8988T (cell line): ENCODE results near the gene BSPH1.
"Not testable (repeated sequence)": the region's sequence is repeated elsewhere in the genome, so short reads cannot be mapped to it uniquely, and the experiment has no call there.

ENCODE experiments used
- DNase-seq: peaks from one replicate; pipeline ENCODE4 v3.0.0; 2011

Gene BSPH1

GRCh38 chr19:47992070-47992469, at the start of gene BSPH1:
Gene BSPH1 (minus strand): TSS chr19:47992170. CDS start chr19:47992081, 89 bp downstream.
- DNase-seq = no peak

GRCh38 chr19:48036765-48037164, 44.8 kb upstream of the BSPH1 start:
- DNase-seq = no peak

- no peak for DNase-seq
Observed at GRCh38 chr19:48033604-48034003, 41.6 kb upstream of the BSPH1 start.

- DNase-seq = no peak
Observed at GRCh38 chr19:48030073-48030472, 38.1 kb upstream of the BSPH1 start.

GRCh38 chr19:48029431-48029830, 37.5 kb upstream of the BSPH1 start:
- no peak for DNase-seq

GRCh38 chr19:48025480-48025879, 33.5 kb upstream of the BSPH1 start:
- no peak for DNase-seq

GRCh38 chr19:48023518-48023917, 31.5 kb upstream of the BSPH1 start:
- no peak for DNase-seq

- DNase-seq = no peak
Observed at GRCh38 chr19:48023011-48023410, 31.0 kb upstream of the BSPH1 start.

GRCh38 chr19:48020686-48021085, 28.7 kb upstream of the BSPH1 start:
- DNase-seq = no peak

- no peak for DNase-seq
Observed at GRCh38 chr19:48010932-48011758, 19.2 kb upstream of the BSPH1 start.

- no peak for DNase-seq
Observed at GRCh38 chr19:48006762-48007161, 14.8 kb upstream of the BSPH1 start.

GRCh38 chr19:48004236-48004635, 12.3 kb upstream of the BSPH1 start:
- no peak for DNase-seq

GRCh38 chr19:48000846-48001245, 8.9 kb upstream of the BSPH1 start:
- DNase-seq = no peak

- no peak for DNase-seq
Observed at GRCh38 chr19:47998800-47999199, 6.8 kb upstream of the BSPH1 start.

GRCh38 chr19:47996230-47996727, 4.3 kb upstream of the BSPH1 start:
- no peak for DNase-seq

- DNase-seq = no peak
Observed at GRCh38 chr19:47994209-47994802, 2.3 kb upstream of the BSPH1 start, which contains the start of gene ELSPBP1. Gene ELSPBP1 (plus strand): TSS chr19:47994632. CDS start chr19:48008668, 14,036 bp downstream.

GRCh38 chr19:47991191-47991808, 670 bp downstream of the BSPH1 start:
- DNase-seq = no peak

- no peak for DNase-seq
Observed at GRCh38 chr19:47973529-47973928, 18.4 kb downstream of the BSPH1 start.

- not testable (repeated sequence) for DNase-seq
Observed at GRCh38 chr19:47955936-47956335, 36.0 kb downstream of the BSPH1 start.

- not testable (repeated sequence) for DNase-seq
Observed at GRCh38 chr19:47952132-47952531, 39.8 kb downstream of the BSPH1 start.

- not testable (repeated sequence) for DNase-seq
Observed at GRCh38 chr19:47949852-47950521, 42.0 kb downstream of the BSPH1 start.

GRCh38 chr19:47928581-47928980, 63.4 kb downstream of the BSPH1 start:
- not testable (repeated sequence) for DNase-seq

GRCh38 chr19:47920107-47920506, 71.9 kb downstream of the BSPH1 start:
- not testable (repeated sequence) for DNase-seq
